Esophagus muscularis mucosa (tissue), 4 donors: Measurements from ENCODE around the gene ZFP92.

Source experiments
- CTCF ChIP-seq, 3 experiments: fragments of 200-600 bp in 2 of 3; fragments of 450-650 bp in 1 of 3; sonication (generic) in 2 of 3; IDR thresholded peaks; one replicate each; pipeline ENCODE4 v1.5.1; 2017 to 2019; ENCODE audit warnings: antibody characterized with exemption in 3 of 3, mild to moderate bottlenecking in 2 of 3, moderate library complexity in 1 of 3
- EP300 ChIP-seq: sonication (generic); formaldehyde crosslinking; IDR thresholded peaks from one replicate; pipeline ENCODE4 v1.6.1; 2017; ENCODE audit warnings: antibody characterized with exemption
- POLR2AphosphoS5 ChIP-seq, 2 donors: sonication (generic); formaldehyde crosslinking; IDR thresholded peaks; one replicate each; pipeline ENCODE4 v1.6.1; 2017; ENCODE audit warnings: antibody characterized with exemption in 2 of 2

DNA sequence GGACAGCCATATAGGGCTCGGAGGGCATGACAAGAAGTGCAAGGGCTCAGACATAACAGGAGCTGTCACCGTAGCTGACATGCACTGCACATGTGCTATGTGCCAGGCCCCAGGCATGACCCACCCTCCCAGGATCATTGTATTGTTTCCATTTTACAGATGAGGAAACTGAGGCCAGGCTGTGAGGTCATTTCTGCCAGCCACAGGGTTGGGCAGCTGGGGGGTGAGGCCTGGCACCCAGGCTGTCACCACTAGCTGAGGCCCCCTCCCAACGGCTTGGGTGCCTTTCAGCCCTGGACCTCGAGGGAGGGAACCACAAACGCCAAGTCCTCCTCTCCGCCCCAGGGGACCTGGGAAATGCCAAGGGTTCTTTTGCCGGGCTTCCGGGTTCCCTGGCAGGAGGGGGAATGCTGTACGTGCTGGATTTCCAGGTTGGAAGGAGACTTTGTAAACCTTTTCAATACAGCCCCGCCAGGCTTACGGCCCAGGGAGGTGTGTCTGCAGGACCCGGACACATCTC lies 21.9 kb downstream of the ZFP92 start:
- TF ChIP-seq POLR2AphosphoS5 (IDR thresholded peaks at IDR 0.05): no peak
- TF ChIP-seq EP300: no peak
- TF ChIP-seq CTCF (IDR thresholded peaks at IDR 0.05): no peak
